ENCODE measurements around the gene FAM50B.
"Not testable (repeated sequence)": the region's sequence is repeated elsewhere in the genome, so short reads cannot be mapped to it uniquely, and the experiment has no call there.

- TF ChIP-seq POLR2A, CTCF (IDR thresholded peaks at IDR 0.05): not testable (repeated sequence)
Measured at GRCh38 chr6:3863322-3863721, 14.1 kb downstream of the FAM50B start.

All from right lobe of liver (tissue), 4 donors.